Right lobe of liver (tissue), 4 donors: ENCODE results near the gene GIGYF2.

Experiments
- CTCF ChIP-seq, 4 donors: fragments of 200-600 bp in 3 of 4; fragments of 450-650 bp in 1 of 4; IDR thresholded peaks; one replicate each; pipeline versions ENCODE4 v1.5.1 to v1.8.0; 2016 to 2022; ENCODE audit warnings: antibody characterized with exemption in 4 of 4, mild to moderate bottlenecking in 2 of 4
- POLR2A ChIP-seq: fragments of 450-650 bp; IDR thresholded peaks from one replicate; pipeline ENCODE4 v1.6.1; 2017; ENCODE audit warnings: antibody characterized with exemption, mild to moderate bottlenecking
- donor health status: DM: no; HTN: no; CAD: no.
- donor health status: DM: no; HTN: no; CAD: no.
- donor health status: DM: no; HTN: yes; CAD: no.

GRCh38 chr2:232870018-232870765 lies 173.1 kb downstream of the GIGYF2 start, which contains the start of gene SNORC:
- TF ChIP-seq CTCF (IDR thresholded peaks at IDR 0.05) (no peak), POLR2A (no peak)
